OCI-LY3 (cell line): ENCODE results near the gene WBP2.

ENCODE experiments used
- EZH2phosphoT487 ChIP-seq: fragments of 200-600 bp; shearing (Covaris generic); IDR thresholded peaks from 2 replicates; pipeline ENCODE4 v1.6.1; 2018; ENCODE audit warnings: antibody characterized with exemption, mixed run types, low read depth
- TF ChIP-seq, protein P1 (sequence below): fragments of 200-600, 300-600 bp; sonication (generic); IDR thresholded peaks from 2 replicates; pipeline ENCODE4 v1.5.1; 2014; ENCODE audit warnings: antibody characterized with exemption, low read length, low read depth

DNA sequence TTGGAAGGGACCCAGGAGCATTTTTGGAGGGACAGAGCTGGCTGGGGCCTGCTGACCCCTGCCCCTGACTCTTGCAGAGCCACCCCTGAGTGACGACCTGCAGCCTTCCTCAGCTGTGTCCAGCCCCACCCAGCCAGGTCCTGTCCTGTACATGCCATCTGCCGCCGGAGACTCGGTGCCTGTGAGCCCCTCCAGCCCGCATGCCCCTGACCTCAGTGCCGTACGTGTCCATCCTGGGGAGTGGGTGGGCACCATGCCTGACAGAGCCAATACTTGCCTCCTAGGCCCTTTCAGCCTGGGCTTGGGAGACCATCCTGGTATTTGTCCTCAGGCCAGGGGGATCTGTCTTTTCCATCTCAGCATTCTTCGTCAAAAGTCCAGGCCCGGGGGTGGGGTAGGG is 38.4 kb downstream of the WBP2 start:
- TF ChIP-seq, protein P1, sequence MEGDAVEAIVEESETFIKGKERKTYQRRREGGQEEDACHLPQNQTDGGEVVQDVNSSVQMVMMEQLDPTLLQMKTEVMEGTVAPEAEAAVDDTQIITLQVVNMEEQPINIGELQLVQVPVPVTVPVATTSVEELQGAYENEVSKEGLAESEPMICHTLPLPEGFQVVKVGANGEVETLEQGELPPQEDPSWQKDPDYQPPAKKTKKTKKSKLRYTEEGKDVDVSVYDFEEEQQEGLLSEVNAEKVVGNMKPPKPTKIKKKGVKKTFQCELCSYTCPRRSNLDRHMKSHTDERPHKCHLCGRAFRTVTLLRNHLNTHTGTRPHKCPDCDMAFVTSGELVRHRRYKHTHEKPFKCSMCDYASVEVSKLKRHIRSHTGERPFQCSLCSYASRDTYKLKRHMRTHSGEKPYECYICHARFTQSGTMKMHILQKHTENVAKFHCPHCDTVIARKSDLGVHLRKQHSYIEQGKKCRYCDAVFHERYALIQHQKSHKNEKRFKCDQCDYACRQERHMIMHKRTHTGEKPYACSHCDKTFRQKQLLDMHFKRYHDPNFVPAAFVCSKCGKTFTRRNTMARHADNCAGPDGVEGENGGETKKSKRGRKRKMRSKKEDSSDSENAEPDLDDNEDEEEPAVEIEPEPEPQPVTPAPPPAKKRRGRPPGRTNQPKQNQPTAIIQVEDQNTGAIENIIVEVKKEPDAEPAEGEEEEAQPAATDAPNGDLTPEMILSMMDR, result no peak
- no peak for TF ChIP-seq EZH2phosphoT487
